SK-N-MC (cell line): Measurements from ENCODE around the gene MARK3.

ENCODE experiments used
- DNase-seq: peaks from one replicate; pipeline ENCODE4 v3.0.0-alpha.2; 2011; ENCODE audit warnings: low read depth, low spot score
- H3K27ac ChIP-seq: fragments of 200-600 bp; sonication (generic); 2 replicates; pipeline ENCODE4 v1.5.1; 2016; ENCODE audit warnings: mixed run types
- H3K36me3 ChIP-seq: fragments of 200-600 bp; sonication (generic); 2 replicates; pipeline ENCODE4 v1.6.1; 2017; ENCODE audit warnings: antibody characterized with exemption, low read length, mixed read lengths; ENCODE audit not compliant: insufficient read depth
- H3K4me3 ChIP-seq: fragments of 200-600 bp; sonication (generic); 2 replicates; pipeline ENCODE4 v1.5.1; 2016
- H3K9ac ChIP-seq: fragments of 200-600 bp; sonication (generic); 2 replicates; pipeline ENCODE4 v1.8.0; 2017; ENCODE audit warnings: mixed run types, mixed read lengths; ENCODE audit not compliant: insufficient read length
- H3K9me3 ChIP-seq: fragments of 200-600 bp; sonication (generic); 2 replicates; pipeline ENCODE4 v1.6.1; 2017; ENCODE audit warnings: low read depth, mild to moderate bottlenecking, antibody characterized with exemption, low read length, moderate library complexity, mixed read lengths
- EZH2 ChIP-seq: fragments of 200-600 bp; sonication (generic); IDR thresholded peaks from one replicate; pipeline ENCODE4 v1.6.1; 2017; ENCODE audit warnings: antibody characterized with exemption
- FOXP2 ChIP-seq: optimal IDR thresholded peaks from 2 replicates; pipeline ENCODE3; 2011; ENCODE audit warnings: mild to moderate bottlenecking, moderate library complexity; ENCODE audit not compliant: insufficient read depth; ENCODE audit errors: extremely low read length, control extremely low read depth
- POLR2AphosphoS5 ChIP-seq: IDR thresholded peaks from 2 replicates; pipeline ENCODE4 v1.6.1; 2012; ENCODE audit warnings: mild to moderate bottlenecking, low read depth, low read length, borderline replicate concordance

MARK3 gene

DNA sequence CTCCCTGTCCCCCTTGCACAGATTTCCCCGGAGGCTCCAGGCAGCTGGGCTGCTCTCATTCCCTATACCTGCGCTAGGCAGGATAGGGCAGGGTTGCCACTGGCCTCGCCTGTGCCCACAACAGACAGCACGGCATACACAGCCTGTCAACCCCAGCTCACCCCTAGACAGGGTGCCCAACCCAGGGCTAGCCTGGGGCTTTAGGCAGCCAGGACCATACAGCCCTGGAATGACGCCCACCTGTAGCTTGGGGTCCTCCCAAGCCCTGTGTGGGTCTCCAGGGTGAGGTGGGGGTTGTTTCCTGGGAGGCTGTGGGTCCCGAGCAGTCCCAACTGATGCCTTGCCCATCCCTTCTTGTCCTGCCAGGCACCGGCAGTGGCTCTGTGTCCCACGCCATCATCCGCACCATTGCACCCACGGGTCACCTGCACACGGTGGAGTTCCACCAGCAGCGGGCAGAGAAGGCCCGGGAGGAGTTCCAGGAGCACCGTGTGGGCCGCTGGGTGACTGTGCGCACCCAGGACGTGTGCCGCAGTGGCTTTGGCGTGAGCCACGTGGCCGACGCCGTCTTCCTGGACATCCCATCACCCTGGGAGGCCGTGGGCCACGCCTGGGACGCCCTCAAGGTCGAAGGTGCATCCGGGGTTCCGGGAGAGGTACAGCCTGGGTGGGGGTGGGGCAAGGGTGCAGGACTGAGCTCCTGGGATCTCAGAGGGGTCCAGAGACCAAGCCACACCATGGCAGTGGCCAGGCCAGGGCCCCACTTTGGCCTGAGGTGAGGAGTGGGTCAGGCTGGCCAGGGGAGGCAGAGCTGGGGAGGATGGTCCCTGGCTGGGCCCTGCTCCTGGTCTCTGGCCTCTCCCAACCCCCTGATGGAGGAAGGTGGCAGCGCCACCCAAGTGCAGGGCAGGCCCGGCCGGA is 147.3 kb downstream of the MARK3 start:
- H3K9ac ChIP-seq = no peak overlapping the region
- H3K27ac ChIP-seq = no peak overlapping the region
- H3K9me3 ChIP-seq = no peaks in the 10 kb centered on the region
- H3K4me3 ChIP-seq = no peak overlapping the region
- no peak for TF ChIP-seq POLR2AphosphoS5
- no peak for TF ChIP-seq EZH2
- TF ChIP-seq FOXP2 = no peak
- H3K36me3 ChIP-seq = peaks cover 9% of the 10 kb centered on the region; the same call in 1 of the 2 replicates
- DNase-seq = no peak

DNA sequence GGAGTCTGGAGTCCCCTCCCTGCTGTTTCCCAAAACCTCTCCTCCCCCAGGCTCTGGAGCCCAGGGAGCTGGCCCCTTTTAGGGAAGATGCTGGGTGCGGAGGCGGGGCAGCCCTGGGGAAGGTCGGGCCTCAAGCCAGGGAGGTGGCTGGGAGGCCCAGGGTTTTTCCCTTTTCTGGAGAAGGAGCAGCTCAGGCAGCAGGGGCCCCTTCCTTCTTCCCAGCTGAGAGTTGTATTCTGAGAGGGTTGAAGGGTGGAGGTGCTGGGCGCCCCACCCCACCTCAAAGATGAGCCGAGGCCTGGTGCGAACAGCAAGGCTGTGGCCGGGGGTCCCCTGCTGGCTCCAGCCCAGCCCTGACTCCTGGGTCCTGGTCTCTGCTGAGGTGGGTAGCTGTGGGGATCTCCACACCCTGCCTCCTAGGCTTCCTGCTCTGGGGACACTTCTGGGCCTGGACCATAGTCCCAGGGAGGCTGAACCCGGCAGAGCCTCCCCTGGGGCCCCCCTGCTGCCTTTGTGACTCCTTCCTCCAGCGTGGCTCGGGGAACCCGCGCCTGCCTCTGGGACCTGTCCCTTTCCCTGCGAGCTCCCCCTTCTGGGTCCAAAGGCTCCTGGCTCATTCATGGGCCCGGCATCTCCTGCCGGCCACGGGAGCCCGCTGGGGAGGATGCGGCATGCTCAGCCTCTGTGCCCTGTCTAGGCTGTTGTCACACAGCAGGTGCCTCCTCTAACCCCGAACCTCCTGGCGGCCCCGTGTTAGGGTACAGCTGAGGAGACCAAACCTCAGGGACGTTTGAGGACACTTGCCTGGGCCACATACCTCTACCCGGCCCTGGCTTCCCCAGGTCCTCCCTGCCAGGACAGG is 148.2 kb downstream of the MARK3 start:
- TF ChIP-seq EZH2 (no peak), FOXP2 (no peak), POLR2AphosphoS5 (no peak)
- Histone ChIP-seq H3K36me3 (peaks cover 9% of the 10 kb centered on the region; the same call in 1 of the 2 replicates), H3K9me3 (no peaks in the 10 kb centered on the region), H3K4me3 (no peak overlapping the region), H3K27ac (no peak overlapping the region), H3K9ac (no peak overlapping the region)
- no peak for DNase-seq

DNA sequence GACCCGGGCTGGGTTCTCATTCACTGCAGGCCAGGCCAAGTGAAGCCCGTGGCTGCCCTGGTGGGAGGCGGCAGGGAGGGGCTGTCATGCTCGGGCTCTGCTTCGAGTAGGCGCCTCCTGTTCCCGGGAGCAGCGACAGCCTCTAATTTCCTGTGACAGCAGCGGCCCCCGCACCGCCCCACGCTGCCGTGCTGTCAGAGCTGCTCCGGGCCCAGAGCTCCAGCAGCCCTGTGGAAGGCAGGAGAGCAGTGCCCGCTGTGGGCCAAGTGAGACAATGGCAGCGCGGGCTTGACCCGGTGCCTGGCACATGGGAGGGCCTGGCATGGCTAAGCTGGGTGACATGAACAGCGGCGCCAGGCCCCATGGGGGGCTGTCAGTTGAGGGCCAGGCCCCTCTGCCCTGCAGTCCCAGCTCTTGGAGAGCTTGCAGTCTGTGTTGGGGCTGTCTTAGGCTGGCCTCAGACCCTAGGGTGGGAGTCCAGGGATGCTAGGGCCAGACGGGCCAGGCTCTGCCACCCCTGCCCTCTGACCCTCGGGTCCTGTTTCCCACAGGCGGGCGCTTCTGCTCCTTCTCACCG is 148.9 kb downstream of the MARK3 start:
- peaks cover 9% of the 10 kb centered on the region; the same call in 1 of the 2 replicates for H3K36me3 ChIP-seq
- no peak overlapping the region for H3K9ac ChIP-seq
- no peak overlapping the region for H3K4me3 ChIP-seq
- H3K27ac ChIP-seq = no peak overlapping the region
- H3K9me3 ChIP-seq = no peaks in the 10 kb centered on the region
- DNase-seq = no peak
- TF ChIP-seq POLR2AphosphoS5 (no peak), EZH2 (no peak), FOXP2 (no peak)

DNA sequence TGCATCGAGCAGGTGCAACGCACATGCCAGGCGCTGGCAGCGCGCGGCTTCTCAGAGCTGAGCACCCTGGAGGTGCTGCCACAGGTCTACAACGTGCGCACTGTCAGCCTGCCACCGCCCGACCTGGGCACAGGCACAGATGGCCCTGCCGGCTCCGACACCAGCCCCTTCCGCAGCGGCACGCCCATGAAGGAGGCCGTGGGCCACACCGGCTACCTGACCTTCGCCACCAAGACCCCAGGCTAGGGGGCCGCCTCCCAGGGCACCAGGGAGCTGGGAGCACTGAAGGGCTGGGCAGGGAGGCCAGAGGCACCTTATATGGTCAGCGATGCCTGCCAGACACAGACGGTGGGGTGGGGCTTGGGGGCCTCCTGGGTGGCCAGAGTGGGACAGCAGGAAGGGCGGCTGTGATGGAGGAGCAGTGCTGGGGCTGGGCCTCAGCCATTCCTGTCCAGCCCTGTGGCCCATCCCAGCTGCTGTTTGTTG is 149.4 kb downstream of the MARK3 start:
- H3K4me3 ChIP-seq = no peak overlapping the region
- no peak overlapping the region for H3K9ac ChIP-seq
- no peak for TF ChIP-seq FOXP2
- TF ChIP-seq POLR2AphosphoS5 = no peak
- no peak for TF ChIP-seq EZH2
- DNase-seq = no peak
- no peaks in the 10 kb centered on the region for H3K9me3 ChIP-seq
- peaks cover 9% of the 10 kb centered on the region; the same call in 1 of the 2 replicates for H3K36me3 ChIP-seq
- H3K27ac ChIP-seq = no peak overlapping the region

DNA sequence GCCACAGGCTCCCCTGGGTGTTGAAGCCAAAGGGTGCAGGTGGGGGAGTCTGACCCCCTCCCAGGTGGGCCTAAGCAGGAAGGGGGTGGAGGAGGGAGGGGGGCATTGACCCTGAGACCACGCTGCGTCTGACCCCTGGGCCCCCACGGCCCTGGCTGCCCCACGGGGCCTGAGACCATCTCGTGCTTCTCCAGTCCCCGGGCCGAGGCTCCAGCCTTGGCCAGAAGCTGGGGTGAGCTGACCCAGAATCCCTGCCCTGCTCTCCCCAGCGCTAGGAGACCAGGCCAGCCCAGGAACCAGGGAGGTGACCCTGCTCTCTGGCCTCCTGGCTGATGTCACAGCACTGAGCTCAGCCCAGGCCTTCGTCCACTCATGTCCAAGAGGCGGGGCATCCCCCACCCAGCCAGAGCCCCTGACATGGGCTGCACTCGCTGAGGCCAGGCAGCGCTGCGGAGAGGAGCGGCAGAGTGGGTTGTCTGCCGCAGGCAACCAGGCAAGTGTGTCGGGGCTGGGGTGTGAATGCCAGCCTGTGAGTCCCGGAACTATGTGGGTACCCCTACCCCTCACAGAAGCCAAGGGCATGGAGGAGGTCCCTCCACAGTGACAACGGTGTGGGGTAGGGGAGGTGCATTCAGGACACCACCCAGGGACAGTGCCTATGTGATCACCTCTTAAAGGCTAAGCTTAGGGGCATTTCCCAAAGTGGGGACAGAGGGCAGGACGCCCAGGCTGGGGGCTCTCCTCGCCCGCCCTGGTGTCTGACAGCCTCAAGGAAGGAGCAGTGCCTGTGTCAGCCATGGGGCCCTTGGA is 150.1 kb downstream of the MARK3 start:
- no peak for DNase-seq
- TF ChIP-seq POLR2AphosphoS5 (no peak), EZH2 (no peak), FOXP2 (no peak)
- Histone ChIP-seq H3K9me3 (no peaks in the 10 kb centered on the region), H3K9ac (no peak overlapping the region), H3K27ac (no peak overlapping the region), H3K4me3 (no peak overlapping the region), H3K36me3 (peaks cover 6% of the 10 kb centered on the region; the same call in 1 of the 2 replicates)

DNA sequence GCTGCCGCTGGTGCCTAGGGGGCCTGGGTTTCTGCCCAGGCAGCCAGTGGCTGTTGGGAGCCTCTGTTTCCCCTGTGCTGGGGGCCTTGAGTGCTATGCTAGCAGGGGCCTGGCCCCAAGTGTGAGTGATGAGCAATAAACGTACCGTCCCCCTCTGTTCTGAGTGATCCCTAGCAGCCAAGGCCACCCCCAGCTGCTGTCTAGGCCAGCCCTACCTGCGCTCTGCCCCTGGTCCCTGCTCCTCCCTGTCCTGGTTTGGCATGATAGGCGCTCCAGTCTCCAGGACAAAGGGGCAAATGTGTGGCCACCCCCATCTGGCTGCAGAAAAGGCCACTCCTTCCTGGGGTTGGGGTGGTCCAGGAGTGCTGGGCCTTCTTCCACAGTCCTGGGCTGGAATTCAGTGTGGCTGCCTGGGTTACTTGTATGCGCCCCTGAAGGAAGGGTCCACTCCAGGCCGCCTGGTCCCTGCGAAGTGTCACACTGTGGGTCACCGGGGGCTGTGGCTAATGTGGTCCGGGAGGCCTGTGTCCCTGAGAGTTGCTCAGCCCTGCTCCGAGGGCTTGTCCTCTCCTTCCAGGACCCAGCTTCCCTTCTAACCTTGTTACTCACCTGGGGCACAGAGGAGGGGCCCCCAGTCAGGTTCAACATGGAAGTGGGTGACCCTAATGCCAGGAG is 150.8 kb downstream of the MARK3 start:
- H3K27ac ChIP-seq = no peak overlapping the region
- TF ChIP-seq FOXP2 (no peak), POLR2AphosphoS5 (no peak), EZH2 (no peak)
- H3K36me3 ChIP-seq = no peaks in the 10 kb centered on the region; the same call in 1 of the 2 replicates
- no peaks in the 10 kb centered on the region for H3K9me3 ChIP-seq
- DNase-seq = no peak
- no peak overlapping the region for H3K4me3 ChIP-seq
- no peak overlapping the region for H3K9ac ChIP-seq

DNA sequence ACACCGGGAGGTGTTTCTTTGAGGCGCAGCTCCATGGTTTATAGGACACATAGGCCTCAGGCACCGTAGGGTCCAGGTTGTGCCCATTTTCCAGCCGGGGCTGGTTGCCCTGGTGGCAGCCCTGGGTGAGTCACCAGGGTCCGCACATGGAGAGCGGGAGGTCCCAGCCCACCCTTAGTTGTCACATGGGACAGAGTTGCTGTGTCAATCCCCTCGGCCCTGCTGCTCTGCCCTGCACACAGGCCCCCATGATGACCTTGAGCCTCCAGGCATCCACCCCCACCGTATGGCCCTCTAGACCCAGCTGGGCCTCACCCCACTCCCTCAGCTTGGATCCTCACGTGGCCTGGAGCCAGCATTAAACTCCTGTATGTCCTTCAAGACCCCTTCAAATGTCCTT is 151.5 kb downstream of the MARK3 start:
- TF ChIP-seq EZH2 = no peak
- TF ChIP-seq FOXP2 = no peak
- TF ChIP-seq POLR2AphosphoS5 = no peak
- Histone ChIP-seq H3K4me3 (no peak overlapping the region), H3K27ac (no peak overlapping the region), H3K9me3 (no peaks in the 10 kb centered on the region), H3K36me3 (no peaks in the 10 kb centered on the region; the same call in 1 of the 2 replicates), H3K9ac (no peak overlapping the region)
- no peak for DNase-seq
